SH-SY5Y (cell line): ENCODE results near the gene ENO4.

ENCODE experiments used
- GATA2 ChIP-seq: IDR thresholded peaks from 2 replicates; pipeline ENCODE4 v1.6.1; 2011; ENCODE audit warnings: mild to moderate bottlenecking, low read depth, low read length
- GATA3 ChIP-seq: IDR thresholded peaks from 2 replicates; pipeline ENCODE4 v1.6.1; 2011; ENCODE audit warnings: low read depth, mild to moderate bottlenecking, low read length, moderate library complexity

The ENO4 gene

DNA sequence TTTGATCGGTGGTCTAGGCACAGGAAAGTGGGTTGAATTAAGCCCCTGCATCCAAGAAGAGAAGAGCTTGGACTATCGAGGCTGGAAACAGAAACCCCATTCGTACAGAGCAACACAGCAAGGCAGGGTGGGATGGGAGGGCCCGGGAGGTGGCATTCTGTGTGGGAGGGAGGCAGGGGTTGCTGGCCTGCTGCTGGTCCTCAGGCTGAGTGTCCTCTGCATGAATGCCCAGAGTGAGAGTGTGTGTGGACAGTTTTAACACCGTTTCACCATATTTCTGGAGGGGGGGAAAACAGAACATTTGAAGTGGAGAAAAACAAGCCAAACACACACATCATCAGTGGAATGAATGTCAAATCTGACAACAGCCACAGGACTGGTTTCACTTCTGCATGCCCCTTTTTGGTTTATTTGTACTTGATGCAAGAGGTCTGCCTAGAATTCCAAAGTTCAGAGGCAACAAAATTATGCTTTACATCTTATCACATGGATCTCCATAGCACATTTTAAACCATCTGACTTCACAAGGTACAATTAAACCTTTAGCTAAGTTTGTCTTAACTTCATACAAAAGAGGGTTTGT lies 11.1 kb upstream of the ENO4 start:
- TF ChIP-seq GATA3 (no peak), GATA2 (no peak)

- TF ChIP-seq GATA3 (no peak), GATA2 (no peak)
Observed at GRCh38 chr10:116840389-116841075, 8.8 kb upstream of the ENO4 start.

DNA sequence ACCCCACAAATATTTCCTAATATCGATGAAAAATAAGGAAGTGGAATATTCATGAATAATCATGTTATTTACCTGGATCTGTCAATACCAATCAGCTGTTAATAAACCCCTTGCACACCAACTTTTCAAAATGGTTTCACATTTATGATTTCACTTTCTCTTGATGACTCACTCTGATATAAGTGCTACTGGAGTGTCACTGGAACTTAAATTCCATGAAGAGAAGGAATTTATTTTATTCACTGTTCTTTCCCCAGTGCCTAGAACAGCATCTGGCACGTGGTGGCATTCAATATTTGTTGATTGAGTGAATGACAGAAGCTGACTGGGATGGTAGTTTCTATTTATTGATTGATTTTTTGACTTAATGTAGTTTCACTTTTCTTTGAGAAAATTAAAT lies 3.5 kb upstream of the ENO4 start:
- TF ChIP-seq GATA3, result no peak

- TF ChIP-seq GATA3 (no peak), GATA2 (no peak)
Observed at GRCh38 chr10:116848032-116848943, 1.0 kb upstream of the ENO4 start.

GRCh38 chr10:116848944-116849247 lies 403 bp upstream of the ENO4 start:
- TF ChIP-seq GATA2, result no peak
- TF ChIP-seq GATA3, result no peak

GRCh38 chr10:116850058-116850611 lies 836 bp downstream of the ENO4 start:
- TF ChIP-seq GATA2, result no peak
- TF ChIP-seq GATA3, result no peak

DNA sequence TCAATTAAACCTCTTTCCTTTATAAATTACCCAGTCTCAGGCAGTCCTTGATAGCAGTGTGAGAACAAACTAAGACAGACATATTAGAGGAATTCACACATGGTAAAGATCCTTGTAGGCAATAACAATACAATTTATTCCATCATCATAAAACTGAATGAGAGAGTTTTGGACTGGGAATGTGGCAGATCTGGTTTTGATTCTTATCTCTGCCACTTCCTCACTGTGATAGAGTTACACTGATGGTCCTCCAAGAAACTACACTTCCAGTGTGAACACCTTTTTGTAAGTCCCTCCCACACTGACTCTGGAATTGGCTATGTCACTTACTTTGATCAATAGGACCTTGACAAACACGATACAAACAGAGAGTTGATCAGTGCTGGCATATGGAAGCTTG lies 2.9 kb downstream of the ENO4 start:
- TF ChIP-seq GATA3 (no peak), GATA2 (no peak)

GRCh38 chr10:116853287-116853686 lies 4.0 kb downstream of the ENO4 start:
- TF ChIP-seq GATA3, result peak; percentile 71; the same call in 1 of the 2 replicates
- peak; percentile 14; the same call in 1 of the 2 replicates for TF ChIP-seq GATA2

- TF ChIP-seq GATA3 (no peak), GATA2 (no peak)
Observed at GRCh38 chr10:116853701-116854100, 4.4 kb downstream of the ENO4 start.

DNA sequence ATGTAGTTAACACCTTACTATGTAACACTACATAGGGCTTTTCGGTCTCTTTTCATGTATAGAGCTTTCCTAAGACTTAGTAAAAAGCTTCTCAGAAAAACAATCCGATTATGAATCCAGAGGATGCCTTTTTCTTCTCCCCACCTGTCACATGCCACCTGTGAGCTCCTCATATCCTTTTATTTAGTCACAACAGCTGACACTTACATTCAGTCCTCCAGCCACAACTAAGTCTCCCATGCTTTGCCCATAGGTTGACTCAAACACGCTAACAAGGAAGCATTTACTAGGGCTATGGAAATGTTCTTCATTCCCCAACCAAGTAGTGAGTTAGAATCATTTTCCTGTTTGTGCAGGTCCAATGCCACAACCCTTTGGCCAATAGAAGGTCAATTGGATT lies 7.9 kb downstream of the ENO4 start:
- no peak for TF ChIP-seq GATA2
- no peak for TF ChIP-seq GATA3

GRCh38 chr10:116861796-116862195 lies 12.5 kb downstream of the ENO4 start:
- TF ChIP-seq GATA2, result no peak
- TF ChIP-seq GATA3, result no peak

DNA sequence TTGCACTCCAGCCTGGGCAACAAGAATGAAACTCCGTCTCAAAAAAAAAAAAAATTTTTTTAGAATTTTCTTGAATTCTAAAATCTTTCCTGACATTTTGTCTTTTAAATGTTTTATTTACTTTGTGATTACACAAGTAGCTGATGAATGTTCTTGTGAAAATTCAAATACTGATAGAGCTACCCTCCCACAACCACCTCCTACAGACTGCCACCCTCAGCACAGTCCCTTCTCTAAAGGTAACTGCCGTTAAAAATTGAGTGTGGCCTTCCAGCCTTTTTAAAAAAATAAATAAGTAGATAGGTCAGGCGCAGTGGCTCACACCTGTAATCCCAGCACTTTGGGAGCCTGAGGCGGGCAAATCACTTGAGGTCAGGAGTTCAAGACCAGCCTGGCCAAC lies 15.1 kb downstream of the ENO4 start:
- TF ChIP-seq GATA2 (no peak), GATA3 (no peak)

- TF ChIP-seq GATA2, result no peak
Observed at GRCh38 chr10:116866066-116866465, 16.8 kb downstream of the ENO4 start.

DNA sequence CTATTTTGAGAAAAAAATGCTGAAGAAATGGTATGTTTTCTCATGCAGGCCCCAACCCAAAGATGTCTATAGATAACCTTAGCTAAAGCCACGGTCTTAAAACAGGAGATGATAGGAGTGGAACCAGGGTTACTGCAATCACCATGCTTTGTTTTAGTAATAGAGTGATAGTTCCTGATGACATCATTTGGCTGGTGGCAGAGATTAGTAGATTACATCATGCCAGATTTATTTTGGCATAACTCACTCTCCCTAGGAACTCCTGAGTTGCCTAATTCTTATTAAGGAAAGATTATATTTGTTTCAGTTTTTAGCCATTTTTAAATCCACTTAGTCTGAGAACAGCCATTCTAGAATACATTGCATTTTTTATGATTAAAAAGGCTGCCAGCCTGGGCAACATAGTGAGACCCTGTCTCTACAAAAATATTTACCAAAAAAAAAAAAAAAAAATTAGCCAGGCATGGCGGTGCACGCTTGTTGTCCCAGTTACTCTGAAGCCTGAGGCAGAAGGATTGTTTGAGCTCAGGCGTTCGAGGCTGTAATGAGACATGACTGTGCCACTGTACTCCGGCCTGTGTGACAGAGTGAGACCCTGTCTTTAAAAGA lies 17.8 kb downstream of the ENO4 start:
- TF ChIP-seq GATA3 (peak; percentile 56), GATA2 (peak; percentile 16; the same call in 1 of the 2 replicates)

- TF ChIP-seq GATA3, result no peak
- no peak for TF ChIP-seq GATA2
Observed at GRCh38 chr10:116868198-116868676, 18.9 kb downstream of the ENO4 start.
